PC-9 (cell line): Measurements from ENCODE around the gene CARD11. TPM values are rescaled to one million over a fixed set of nuclear protein-coding genes. Genes with fewer than 3 reads are reported as not detected.

Source experiments
- BruUV-seq: library from RNA; stranded (reverse); fragments of 400-500 nt; replicated peaks from 2 replicates; lab custom pipeline; 2021; lab: Mats Ljungman, UMichigan
- CTCF ChIA-PET: fragments of 300-600 bp; sonication (Branson Sonifier 250); formaldehyde crosslinking; loops from one replicate; lab custom pipeline; 2022; ENCODE audit warnings: antibody characterized with exemption; lab: Charles Lee
- POLR2A ChIA-PET: fragments of 300-600 bp; sonication (Branson Sonifier 250); formaldehyde crosslinking; loops from one replicate; lab custom pipeline; 2022; ENCODE audit warnings: antibody characterized with exemption; ENCODE audit not compliant: unreplicated experiment; lab: Charles Lee
- DNase-seq, 2 experiments: peaks; one replicate each; pipeline versions ENCODE4 v3.0.0 to v3.0.0-alpha.2; 2015 to 2022; ENCODE audit warnings: mixed read lengths in 1 of 2
- H2AFZ ChIP-seq: fragments of 200-600 bp; sonication (generic); 2 replicates; pipeline ENCODE4 v1.8.1; 2017; ENCODE audit warnings: antibody characterized with exemption
- H3F3A ChIP-seq: fragments of 200-600 bp; sonication (generic); 2 replicates; pipeline ENCODE4 v1.8.1; 2017; ENCODE audit warnings: antibody characterized with exemption, mild to moderate bottlenecking, low read depth; ENCODE audit not compliant: insufficient read depth
- H3K27ac ChIP-seq: fragments of 200-600 bp; sonication (generic); 2 replicates; pipeline ENCODE4 v1.6.1; 2016; ENCODE audit warnings: mixed run types
- H3K27me3 ChIP-seq: fragments of 200-600 bp; sonication (generic); 2 replicates; pipeline ENCODE4 v1.6.1; 2016; ENCODE audit warnings: low read depth, mixed run types; ENCODE audit not compliant: insufficient read depth
- H3K36me3 ChIP-seq: fragments of 200-600 bp; sonication (generic); 2 replicates; pipeline ENCODE4 v1.6.1; 2016; ENCODE audit warnings: low read depth, mixed run types
- H3K4me1 ChIP-seq: fragments of 200-600 bp; sonication (generic); replicated peaks from 2 replicates; pipeline ENCODE4 v1.6.1; 2016; ENCODE audit warnings: mixed run types; ENCODE audit not compliant: insufficient read depth
- H3K4me2 ChIP-seq: fragments of 200-600 bp; sonication (generic); 2 replicates; pipeline ENCODE4 v1.6.1; 2017; ENCODE audit warnings: mixed run types
- H3K4me3 ChIP-seq: fragments of 200-600 bp; sonication (generic); 2 replicates; pipeline ENCODE4 v1.6.1; 2016; ENCODE audit warnings: mixed run types
- H3K79me2 ChIP-seq: fragments of 200-600 bp; sonication (generic); 2 replicates; pipeline ENCODE4 v1.6.1; 2017; ENCODE audit warnings: low read depth, mixed run types
- H3K9me2 ChIP-seq: fragments of 200-600 bp; sonication (generic); 2 replicates; pipeline ENCODE4 v1.8.1; 2017; ENCODE audit warnings: mild to moderate bottlenecking; ENCODE audit not compliant: insufficient read depth
- H3K9me3 ChIP-seq: fragments of 200-600 bp; sonication (generic); 2 replicates; pipeline ENCODE4 v1.8.1; 2016; ENCODE audit warnings: low read depth; ENCODE audit not compliant: insufficient read depth
- H4K20me1 ChIP-seq: fragments of 200-600 bp; sonication (generic); 2 replicates; pipeline ENCODE4 v1.8.1; 2017; ENCODE audit not compliant: insufficient read depth
- EZH2 ChIP-seq: fragments of 200-600 bp; sonication (generic); IDR thresholded peaks from 2 replicates; pipeline ENCODE4 v1.8.0; 2017; ENCODE audit warnings: antibody characterized with exemption, low read depth
- intact Hi-C: fragments of 100-400 bp; cut with micrococcal nuclease; formaldehyde crosslinking; loops from one replicate; pipeline ENCODE4 v1.10.0; 2022; ENCODE audit not compliant: unreplicated experiment
- total RNA-seq: library from RNA; stranded (reverse); gene quantifications from 2 replicates; pipeline ENCODE4 v1.2.3, GENCODE V29; 2021
- TF ChIP-seq, protein P1 (sequence below): fragments of 200-600 bp; sonication (generic); conservative IDR thresholded peaks from 2 replicates; pipeline ENCODE4 v1.6.1; 2017; ENCODE audit warnings: mixed run types, antibody characterized with exemption, mild to moderate bottlenecking, moderate library complexity

Gene CARD11
- total RNA-seq, 1 experiment from 2014 or later, result 62.6 TPM

DNA sequence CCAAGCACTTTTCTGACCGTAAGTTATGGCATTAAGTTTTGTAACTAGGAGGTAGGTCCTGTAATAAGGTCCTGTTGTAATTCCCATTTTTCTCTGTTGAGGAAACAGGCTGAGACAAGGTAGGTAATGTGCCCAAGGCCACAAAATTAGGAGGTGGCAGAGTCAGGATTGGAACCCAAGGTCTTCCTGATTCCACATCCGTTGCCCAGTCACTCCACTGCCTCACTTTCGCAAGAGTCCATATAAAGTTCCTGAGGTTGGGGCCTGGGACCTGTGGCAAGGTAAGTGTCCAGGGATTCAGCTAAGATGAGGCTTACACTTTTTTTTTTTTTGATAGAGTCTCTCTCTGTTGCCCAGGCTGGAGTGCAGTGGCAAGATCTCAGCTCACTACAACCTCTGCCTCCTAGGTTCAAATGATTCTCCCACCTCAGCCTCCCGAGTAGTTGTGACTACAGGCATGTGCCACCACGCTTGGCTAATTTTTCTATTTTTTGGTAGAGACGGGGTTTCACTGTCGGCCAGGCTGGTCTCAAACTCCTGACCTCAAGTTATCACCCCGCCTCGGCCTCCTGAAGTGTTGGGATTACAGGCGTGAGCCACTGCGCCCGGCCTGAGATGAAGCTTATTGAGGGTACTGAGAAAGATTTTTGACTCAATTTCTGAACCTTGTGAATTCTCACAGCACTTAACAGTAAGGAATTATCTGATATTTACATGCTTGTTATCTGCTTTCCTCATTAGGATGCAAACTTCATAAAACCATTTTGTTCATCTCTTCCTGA is 179.3 kb downstream of the CARD11 start:
- Histone ChIP-seq H3K36me3 (no peaks in the 10 kb centered on the region), H3K4me1 (peaks cover 28% of the 10 kb centered on the region), H3K9me3 (no peaks in the 10 kb centered on the region), H3K27ac (peak overlapping the region; percentile 97), H3F3A (peaks cover 32% of the 10 kb centered on the region), H4K20me1 (no peaks in the 10 kb centered on the region), H3K79me2 (no peaks in the 10 kb centered on the region), H3K9me2 (no peaks in the 10 kb centered on the region), H3K27me3 (no peaks in the 10 kb centered on the region), H3K4me2 (peak overlapping the region; percentile 79), H2AFZ (peak overlapping the region; percentile 68), H3K4me3 (peak overlapping the region; percentile 58)
- POLR2A ChIA-PET, result interaction anchor here (0.7 to 0.8 kb wide), 2 partner anchors 21 to 1881 kb away, joined by 4 read pairs; no protein-coding TSS in a partner anchor
- peak in 1 of 2 experiments; percentile 75 for DNase-seq
- TF ChIP-seq EZH2, result no peak
- TF ChIP-seq, protein P1, sequence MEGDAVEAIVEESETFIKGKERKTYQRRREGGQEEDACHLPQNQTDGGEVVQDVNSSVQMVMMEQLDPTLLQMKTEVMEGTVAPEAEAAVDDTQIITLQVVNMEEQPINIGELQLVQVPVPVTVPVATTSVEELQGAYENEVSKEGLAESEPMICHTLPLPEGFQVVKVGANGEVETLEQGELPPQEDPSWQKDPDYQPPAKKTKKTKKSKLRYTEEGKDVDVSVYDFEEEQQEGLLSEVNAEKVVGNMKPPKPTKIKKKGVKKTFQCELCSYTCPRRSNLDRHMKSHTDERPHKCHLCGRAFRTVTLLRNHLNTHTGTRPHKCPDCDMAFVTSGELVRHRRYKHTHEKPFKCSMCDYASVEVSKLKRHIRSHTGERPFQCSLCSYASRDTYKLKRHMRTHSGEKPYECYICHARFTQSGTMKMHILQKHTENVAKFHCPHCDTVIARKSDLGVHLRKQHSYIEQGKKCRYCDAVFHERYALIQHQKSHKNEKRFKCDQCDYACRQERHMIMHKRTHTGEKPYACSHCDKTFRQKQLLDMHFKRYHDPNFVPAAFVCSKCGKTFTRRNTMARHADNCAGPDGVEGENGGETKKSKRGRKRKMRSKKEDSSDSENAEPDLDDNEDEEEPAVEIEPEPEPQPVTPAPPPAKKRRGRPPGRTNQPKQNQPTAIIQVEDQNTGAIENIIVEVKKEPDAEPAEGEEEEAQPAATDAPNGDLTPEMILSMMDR, result no peak
- CTCF ChIA-PET, result interaction anchor here (0.5 to 1.5 kb wide), 3 partner anchors 18 to 107 kb away, joined by 3 to 5 read pairs (median 4); no protein-coding TSS in a partner anchor
- BruUV-seq, result TSS peak; percentile 74
- intact Hi-C loops, result loop anchor here (2.0 to 5.0 kb wide), 3 partner anchors 132 to 1032 kb away; no protein-coding TSS in a partner anchor

DNA sequence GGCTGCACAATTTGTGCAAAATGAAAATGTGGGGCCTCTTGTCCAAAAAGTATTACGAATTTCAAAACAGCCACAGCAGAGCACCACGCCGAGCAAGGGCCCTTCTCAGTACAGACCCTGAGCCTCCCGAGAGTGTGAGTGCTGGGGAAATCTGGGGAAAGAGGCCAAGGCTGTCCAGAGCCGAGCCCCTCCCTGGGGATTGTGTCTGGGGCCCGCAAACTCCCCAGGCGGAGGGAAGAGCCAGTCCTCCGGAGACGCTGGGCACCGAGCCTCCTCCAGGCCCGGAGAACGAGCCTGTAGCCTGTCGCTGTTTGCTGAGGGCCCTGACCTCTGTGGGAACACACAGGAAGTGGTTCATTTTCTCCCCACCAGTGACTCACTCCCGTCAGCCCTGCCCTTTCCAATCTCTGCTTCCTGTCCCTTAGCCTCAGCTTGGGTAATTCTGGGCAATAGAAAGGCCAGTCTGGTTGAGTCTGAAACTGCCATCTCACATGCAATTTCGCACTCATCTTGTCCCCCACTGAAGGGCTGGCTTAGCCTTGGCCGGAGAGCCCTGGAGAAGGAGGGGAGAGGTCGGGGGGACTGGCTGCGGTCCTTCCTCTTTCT is 180.1 kb downstream of the CARD11 start:
- intact Hi-C loops, result loop anchor here (2.0 to 5.0 kb wide), 3 partner anchors 131 to 1033 kb away; no protein-coding TSS in a partner anchor
- ChIA-PET CTCF (interaction anchor here (0.7 to 0.9 kb wide), 2 partner anchors 100 to 106 kb away, joined by 3 to 4 read pairs; no protein-coding TSS in a partner anchor), POLR2A (interaction anchor here (0.5 to 0.8 kb wide), 2 partner anchors 76 to 1882 kb away, joined by 4 to 5 read pairs; no protein-coding TSS in a partner anchor)
- no peaks in the 10 kb centered on the region for H3K36me3 ChIP-seq
- H3K4me3 ChIP-seq, result peak overlapping the region; percentile 58
- H3K27ac ChIP-seq, result peak overlapping the region; percentile 97
- peak overlapping the region; percentile 73 for H2AFZ ChIP-seq
- H3K9me3 ChIP-seq, result no peaks in the 10 kb centered on the region
- no peaks in the 10 kb centered on the region for H3K79me2 ChIP-seq
- no peaks in the 10 kb centered on the region for H3K27me3 ChIP-seq
- BruUV-seq, result no TSS peak
- H3K4me2 ChIP-seq, result peak overlapping the region; percentile 79
- peaks cover 28% of the 10 kb centered on the region for H3K4me1 ChIP-seq
- H4K20me1 ChIP-seq, result no peaks in the 10 kb centered on the region
- DNase-seq, result peak; percentile 85 to 96
- no peaks in the 10 kb centered on the region for H3K9me2 ChIP-seq
- H3F3A ChIP-seq, result peaks cover 32% of the 10 kb centered on the region
- TF ChIP-seq, protein P1, result no peak
- TF ChIP-seq EZH2, result no peak

DNA sequence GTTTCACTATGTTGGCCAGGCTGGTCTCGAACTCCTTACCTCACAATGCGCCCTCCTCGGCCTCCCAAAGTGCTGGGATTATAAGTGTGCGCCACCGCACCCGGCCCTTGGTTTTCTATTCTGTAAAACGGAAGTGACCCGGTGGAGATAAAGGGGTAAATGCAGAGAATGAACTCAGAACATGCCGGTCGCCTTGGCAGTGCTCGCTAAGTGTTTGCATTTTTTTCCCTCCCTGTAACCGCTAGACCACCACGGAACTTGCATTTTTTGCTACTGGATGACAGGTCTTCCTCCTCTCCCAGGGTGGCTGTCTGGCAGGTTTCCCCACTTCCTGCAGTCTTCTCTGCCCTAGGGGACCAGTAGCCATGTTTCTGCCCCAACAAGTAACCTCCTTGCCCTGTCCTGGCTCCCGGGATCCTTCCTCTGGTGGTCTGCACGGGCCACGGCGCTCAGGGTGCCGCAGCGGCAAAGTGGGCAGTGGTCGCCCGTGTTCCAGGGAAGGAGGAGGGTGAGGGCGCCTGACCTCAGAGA is 180.8 kb downstream of the CARD11 start:
- Histone ChIP-seq H4K20me1 (no peaks in the 10 kb centered on the region), H2AFZ (peak overlapping the region; percentile 73), H3K4me3 (peak overlapping the region; percentile 58), H3K4me2 (peak overlapping the region; percentile 79), H3K9me3 (no peaks in the 10 kb centered on the region), H3K36me3 (no peaks in the 10 kb centered on the region), H3K4me1 (peaks cover 28% of the 10 kb centered on the region), H3K9me2 (no peaks in the 10 kb centered on the region), H3K79me2 (no peaks in the 10 kb centered on the region), H3K27ac (peak overlapping the region; percentile 97), H3K27me3 (no peaks in the 10 kb centered on the region), H3F3A (peaks cover 32% of the 10 kb centered on the region)
- BruUV-seq, result no TSS peak
- intact Hi-C loops, result loop anchor here (5.0 kb wide), 2 partner anchors 131 to 411 kb away; no protein-coding TSS in a partner anchor
- ChIA-PET POLR2A (no interaction called here), CTCF (interaction anchor here (0.6 kb wide), 1 partner anchor 192 kb away, joined by 5 read pairs; no protein-coding TSS in a partner anchor)
- TF ChIP-seq, protein P1, result no peak
- no peak for TF ChIP-seq EZH2
- DNase-seq, result peak; percentile 47 to 74
